GM21360 (cell line): ENCODE measurements around the gene MYOZ2.
"Not testable (repeated sequence)": the region's sequence is repeated elsewhere in the genome, so short reads cannot be mapped to it uniquely, and the experiment has no call there.

ENCODE experiments used
- ATAC-seq: cut with Tn5 transposase; IDR thresholded peaks from one replicate; pipeline ENCODE4 v1.9.1; 2021; ENCODE audit warnings: mild to moderate bottlenecking, moderate library complexity; ENCODE audit not compliant: unreplicated experiment

The MYOZ2 gene

DNA sequence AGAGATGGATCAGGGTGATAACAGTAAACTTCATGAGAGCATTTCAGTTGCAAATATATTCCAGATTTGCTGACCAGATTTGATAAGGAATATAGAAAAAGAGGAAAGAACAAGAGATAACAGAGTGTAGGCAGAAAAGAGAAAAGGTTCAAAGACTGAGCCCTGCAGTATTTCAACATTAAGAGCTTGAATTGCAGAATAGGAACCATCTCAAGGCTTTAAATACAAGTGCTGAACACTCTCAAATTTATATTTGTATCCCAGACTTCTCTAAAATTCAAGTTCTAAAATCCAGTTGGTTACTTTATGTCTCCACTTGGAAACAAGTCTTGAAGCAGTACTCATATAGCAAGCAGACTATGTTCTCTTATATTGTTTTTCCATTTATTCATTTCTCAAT lies 9.7 kb upstream of the MYOZ2 start:
- no peak for ATAC-seq

DNA sequence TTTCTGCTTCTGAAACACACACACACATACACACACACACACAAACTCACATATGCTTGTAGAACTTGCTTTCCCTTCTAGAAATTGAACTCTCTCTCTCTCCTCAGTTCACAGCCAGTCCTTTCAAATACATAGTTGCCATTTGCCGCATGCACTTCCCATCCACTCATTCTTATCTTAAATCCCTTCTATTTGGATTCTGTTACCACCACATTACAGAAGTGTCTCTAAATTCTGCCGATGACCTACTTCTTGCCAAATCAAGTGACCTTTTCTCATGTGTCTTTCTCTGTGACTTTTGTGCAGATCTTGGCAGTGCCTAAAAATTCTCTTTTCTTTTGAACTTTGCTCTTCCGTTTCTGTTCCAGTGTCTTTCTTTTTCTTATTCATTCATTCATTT lies 7.5 kb upstream of the MYOZ2 start:
- ATAC-seq: no peak

DNA sequence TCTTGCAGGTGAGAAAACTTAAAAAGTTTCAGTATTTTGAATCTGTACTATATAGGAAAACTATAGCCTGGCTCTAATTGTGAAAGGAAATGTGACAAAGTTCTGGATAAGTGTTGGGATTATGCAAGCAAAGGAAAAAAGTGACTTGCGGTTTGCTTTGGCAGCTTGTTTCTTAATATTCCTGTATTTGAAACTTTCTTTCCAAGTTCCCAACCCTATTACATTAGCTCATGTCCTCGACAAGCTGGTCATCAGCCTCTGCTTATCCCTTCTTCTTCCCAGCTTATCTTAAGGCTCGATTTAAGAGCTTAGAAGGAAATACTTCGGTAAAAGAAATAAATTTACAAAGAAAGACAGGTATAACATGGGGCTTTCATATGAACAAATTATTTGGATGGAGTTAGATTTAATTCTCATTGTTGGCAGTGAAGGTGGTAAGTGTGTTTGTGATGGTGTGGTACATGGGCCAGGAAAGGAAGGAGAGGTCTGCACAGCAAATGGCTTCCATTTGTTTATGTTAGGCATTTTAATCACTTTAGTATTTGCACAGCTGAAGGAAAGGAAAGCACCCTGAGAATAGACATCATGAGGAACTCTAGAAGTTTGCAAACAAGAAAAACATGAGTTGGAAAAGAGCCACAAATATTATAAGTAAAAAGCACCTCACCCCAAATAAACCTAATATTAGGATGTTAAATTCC lies 5.1 kb upstream of the MYOZ2 start:
- ATAC-seq: no peak

DNA sequence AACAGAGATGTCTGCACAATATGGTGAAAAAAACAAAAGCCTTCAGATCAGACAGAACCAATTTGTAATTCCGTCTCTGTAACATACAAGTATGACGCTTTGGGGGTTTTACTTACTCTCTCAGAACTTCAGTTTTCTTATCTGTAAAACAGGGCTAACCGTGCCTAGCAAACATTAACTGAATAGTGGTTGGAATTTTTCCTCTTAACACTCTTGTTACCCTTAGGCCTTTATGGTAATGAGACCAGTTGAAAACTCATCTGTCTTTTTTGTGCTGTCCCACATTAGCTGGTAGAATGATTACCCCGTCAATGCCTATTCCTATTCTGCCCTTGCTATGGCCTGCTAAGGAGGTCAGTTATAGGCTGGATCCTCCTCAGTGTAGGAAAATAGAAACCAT lies 4.5 kb upstream of the MYOZ2 start:
- ATAC-seq: no peak

DNA sequence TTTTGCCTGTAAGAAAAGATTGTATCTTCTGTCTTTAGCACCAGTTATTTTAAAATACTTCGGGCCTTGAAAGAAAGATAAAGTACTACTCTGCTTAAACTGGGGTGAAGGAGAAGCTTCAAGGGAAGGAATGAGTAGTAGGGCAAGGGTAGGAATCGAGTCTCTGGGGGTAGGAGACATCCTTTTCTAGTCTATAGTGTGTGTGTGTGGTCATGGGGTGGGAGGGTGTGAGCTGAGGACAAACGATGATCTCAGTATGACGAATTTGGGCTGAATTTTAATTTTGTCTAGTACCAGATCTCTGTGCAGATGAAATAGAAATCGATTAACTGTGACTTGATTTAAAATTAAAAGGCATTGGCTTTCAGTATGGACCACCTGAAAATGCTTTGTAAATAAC lies 3.3 kb upstream of the MYOZ2 start:
- no peak for ATAC-seq

DNA sequence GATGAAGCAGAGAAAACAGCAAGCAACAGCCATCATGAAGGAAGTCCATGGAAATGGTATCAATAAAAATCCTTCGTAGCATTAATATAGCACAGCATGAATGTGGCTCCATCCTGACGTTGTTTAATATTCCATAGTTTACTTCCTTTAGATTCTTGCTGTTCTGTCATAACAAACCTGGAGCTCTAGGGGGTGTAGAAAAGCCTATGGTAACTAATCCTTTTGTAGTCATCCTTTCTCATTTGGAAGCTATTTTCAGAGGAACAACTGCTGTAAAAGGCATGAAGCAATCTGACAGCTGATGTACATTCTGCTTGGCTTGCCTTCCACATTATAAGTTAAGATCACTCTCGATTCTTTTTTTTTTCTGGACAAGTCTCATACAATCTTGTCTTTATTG lies 914 bp downstream of the MYOZ2 start:
- no peak for ATAC-seq

DNA sequence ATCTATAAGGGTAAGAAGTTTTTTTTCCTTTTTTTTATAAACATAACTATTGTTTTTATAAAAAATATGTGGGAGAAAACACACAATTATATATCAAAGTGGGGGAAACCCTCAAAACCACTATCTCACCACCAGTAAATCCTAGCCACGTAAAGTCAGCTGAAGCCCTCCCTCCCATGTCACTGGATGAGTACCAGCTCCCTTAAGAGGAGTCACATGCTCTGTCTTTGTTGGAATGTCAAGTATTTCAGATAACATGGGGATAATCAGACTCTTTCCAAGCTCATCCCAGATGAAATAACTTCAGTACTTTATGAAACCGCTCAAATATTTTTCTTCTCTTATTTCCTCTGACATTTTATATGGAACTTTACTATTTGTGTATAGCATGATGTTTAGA lies 2.4 kb downstream of the MYOZ2 start:
- ATAC-seq: no peak

DNA sequence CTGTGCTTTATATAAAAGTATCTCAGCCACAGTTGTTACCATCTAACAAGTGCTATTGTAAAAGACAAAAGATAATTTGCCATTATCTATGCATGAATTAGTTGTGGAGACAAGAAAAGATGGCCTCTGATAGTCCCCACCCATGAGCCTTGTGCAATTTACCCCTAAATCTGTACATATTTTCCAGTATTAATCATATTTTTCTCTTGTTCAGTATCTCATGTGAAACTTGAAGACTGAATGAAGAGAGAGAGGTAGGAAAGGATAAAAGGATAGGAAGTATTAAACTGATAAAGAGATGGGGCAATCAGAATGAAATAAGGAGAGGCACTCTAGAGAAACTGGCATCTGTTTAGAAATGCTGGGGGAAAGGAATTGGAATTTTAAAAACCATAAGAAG lies 3.7 kb downstream of the MYOZ2 start:
- ATAC-seq: no peak

DNA sequence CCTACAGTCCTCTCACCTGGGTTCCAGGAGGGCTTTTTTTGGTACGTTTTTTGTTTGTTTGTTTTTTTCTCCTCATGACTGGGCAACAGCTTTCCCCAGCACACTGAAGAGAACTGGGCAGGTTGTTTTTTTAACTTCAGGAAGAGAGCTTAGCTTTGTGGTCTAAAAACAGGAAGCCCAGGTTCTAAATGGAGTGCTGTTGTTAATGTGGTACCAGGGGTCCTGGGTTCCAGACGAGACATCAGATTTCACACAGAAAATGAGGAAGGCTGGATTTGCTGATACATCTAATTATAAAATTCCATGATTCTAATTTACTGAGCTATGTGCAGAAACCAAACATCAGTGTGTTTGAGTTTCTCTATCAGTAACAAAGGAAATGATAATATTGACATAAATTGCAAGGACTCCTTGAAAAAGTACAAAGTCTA lies 4.2 kb downstream of the MYOZ2 start:
- no peak for ATAC-seq

DNA sequence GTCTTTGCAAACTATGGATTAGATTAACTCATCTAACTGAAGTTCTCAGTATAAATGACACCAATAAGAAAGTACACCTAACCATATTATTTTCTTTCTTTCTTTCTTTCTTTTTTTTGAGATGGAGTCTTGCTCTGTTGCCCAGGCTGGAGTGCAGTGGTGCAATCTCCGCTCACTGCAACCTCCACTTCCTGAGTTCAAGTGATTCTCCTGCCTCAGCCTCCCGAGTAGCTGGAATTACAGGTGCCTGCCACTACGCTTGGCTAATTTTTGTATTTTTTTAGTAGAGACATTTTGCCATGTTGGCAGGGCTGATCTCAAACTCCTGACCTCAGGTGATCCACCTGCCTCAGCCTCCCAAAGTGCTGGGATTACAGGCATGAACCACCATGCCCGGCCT lies 5.7 kb downstream of the MYOZ2 start:
- ATAC-seq: not testable (repeated sequence)

DNA sequence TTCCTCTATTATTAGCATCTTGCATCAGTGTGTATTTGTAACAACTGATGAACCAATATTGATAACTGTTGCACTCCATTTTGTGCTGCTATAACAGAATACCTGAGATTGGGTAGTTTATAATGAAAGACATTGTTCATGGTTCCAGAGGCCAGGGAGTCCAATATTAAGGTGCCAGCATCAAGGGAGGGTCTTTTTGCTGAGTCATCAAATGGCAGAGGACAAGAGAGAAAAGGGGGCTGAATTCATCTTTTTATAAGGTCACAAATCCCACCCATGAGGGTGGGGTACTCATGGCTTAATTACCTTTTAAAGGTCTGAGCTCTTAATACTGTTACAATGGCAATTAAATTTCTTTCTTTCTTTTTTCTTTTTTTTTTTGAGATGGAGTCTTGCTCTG lies 7.2 kb downstream of the MYOZ2 start:
- no peak for ATAC-seq

DNA sequence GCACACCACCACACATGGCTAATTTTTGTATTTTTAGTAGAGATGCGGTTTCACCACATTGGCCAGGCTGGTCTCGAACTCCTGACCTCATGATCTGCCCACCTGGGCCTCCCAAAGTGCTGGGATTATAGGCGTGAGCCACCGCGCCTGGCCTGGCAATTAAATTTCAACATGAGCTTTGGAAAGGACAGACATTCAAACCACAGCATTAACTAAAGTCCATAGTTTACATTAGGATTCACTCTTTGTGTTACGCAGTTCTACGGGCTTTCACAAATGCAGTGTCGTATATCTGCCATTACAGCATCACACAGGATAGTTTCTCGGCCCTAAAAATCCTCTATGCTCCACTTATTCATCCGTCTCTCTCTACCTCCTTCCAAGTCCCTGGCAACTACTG lies 7.7 kb downstream of the MYOZ2 start:
- ATAC-seq: not testable (repeated sequence)

DNA sequence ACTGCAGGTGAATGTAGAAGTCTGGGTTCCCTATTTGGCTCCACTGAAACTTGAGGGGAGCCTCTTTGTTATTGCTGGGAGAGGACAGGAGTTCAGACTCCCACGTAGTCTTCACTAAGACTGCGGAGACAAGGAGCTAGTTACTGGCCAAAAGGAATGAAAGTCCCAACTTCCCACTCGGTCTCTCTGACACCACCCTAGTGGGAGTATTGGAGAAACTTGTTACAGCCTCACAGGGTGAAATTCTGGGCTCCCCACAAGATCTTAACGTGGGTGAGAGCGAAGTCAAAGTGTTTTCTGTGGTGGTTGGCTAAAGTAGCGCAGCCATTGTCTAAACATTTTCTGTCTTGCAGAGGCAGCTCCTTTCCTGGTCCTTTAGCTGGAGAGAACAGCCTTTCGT lies 13.5 kb downstream of the MYOZ2 start:
- ATAC-seq: no peak

DNA sequence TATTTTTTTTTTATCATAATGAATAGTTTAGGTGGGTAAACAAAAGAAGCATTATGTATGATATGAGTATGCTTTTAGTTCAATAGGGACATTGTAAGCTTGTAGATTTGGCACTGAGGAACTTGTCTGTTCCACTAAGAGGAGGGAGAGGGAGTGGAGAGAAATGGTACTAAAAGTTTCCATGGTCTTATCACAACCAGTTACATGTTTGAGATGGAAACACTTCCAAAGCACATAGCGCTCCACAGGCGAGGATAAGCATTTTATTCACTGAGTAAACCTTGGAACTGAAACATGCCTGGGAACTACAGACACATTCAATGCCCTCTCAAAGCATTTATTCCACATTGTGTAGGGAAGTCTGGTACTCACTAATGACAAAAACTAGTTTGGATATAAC lies 15.5 kb downstream of the MYOZ2 start:
- no peak for ATAC-seq

DNA sequence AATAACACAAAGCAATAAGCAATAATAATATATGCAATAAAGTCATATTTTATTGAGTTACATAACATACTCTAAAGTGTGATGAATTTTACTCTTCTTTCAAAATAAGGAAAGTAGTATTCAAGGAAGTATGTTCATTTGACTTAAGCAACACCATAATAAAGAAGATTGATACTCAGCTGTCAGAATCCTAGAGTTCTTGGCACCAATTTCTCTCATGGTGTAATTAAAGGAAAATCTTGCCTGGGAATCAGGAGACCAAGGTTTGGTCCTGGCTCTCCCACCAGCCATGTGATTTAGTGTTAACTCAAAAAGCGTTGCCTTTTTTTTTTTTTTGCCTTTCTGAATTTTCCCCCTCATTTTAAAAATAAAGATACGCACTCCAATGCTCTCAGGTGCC lies 17.1 kb downstream of the MYOZ2 start:
- no peak for ATAC-seq

DNA sequence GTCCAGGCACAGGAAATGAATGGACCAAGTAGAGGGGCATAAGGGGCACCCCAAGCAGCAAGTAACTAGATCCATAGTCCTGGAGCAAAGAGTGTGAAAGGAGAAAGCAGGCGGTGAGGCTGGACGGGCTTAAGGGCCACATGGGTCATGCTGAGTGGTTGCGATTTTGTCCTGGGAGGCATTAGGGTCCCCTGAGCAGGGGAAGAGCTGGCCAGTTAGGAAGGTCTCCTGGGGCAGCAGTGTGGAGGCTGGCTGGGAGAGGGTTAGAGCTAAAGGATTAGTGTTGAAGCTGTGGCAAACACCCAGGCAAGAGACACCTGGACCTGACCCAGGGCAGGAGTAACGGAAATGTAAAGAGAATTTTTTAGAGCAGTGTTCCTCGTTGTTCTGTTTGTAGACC lies 26.5 kb downstream of the MYOZ2 start:
- no peak for ATAC-seq

DNA sequence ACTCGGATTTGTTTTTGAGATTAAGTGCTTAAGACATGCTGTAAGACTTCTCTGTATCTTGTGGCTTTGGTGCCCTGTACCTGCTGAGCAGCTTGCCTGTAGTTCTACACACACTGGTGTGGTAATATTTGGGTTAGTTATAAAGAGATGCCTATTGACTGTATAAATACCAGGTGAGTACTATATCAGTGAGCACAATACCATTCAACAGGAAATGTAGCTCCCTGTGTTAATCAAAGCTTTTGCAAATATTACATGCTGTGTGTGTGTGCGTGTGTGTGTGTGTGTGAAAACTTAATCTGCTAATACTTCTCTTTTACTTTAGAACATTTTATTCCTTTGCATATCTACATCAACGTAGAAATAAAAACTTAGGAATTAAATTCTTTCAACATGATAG lies 30.1 kb downstream of the MYOZ2 start:
- no peak for ATAC-seq

DNA sequence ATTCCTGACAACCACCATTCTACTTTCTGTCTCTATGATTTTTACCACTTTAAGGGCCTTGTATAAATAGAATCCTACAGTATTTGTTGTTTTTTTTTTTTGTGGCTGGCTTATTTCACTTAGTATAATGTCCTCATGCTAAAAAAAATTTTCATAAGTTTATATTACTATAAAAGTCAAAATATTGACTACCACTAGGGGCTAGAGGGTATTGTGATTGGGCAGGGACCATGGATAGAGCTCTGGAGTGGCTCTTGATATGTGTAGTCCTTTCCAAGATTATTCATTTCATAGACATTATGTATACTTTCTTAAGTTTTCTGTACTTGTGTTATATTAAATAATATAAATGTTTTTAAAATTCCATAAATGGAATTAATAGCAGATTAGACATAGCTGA lies 34.6 kb downstream of the MYOZ2 start:
- no peak for ATAC-seq

DNA sequence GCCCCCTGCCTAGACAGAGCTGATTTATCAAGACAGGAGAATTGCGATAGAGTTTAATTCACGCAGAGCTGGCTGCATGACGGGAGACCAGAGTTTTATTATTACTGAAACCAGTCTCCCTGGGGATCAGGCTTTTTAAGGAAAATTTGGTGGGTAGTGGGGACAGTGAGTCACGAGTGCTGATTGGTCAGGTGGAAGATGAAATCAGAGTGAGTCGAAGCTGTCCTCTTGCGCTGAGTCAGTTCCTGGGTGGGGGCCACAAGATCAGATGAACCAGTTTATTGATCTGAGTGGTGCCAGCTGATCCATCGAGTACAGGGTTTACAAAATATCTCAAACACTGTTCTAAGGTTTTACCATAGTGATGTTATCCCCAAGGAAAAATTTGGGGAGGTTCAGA lies 36.6 kb downstream of the MYOZ2 start:
- ATAC-seq: no peak

DNA sequence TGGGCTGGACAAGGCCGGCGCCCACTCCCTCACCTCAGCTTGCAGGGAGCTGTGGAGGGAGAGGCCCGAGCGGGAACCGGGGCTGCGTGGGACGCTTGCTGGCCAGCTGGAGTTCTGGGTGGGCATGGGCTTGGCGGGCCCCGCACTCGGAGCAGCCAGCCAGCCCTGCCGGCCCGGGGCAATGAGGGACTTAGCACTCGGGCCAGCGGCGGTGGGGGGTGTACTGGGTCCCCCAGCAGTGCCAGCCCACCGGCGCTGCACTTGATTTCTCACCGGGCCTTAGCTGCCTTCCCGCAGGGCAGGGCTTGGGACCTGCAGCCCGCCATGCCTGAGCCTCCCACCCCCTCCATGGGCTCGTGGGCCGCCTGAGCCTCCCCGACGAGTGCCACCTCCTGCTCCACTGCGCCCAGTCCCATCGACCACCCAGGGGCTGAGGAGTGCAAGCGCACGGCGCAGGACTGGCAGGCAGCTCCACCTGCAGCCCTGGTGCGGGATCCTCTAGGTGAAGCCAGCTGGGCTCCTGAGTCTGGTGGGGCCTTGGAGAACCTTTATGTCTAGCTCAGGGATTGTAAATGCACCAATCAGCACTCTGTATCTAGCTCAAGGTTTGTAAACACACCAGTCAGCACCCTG lies 38.2 kb downstream of the MYOZ2 start:
- not testable (repeated sequence) for ATAC-seq

DNA sequence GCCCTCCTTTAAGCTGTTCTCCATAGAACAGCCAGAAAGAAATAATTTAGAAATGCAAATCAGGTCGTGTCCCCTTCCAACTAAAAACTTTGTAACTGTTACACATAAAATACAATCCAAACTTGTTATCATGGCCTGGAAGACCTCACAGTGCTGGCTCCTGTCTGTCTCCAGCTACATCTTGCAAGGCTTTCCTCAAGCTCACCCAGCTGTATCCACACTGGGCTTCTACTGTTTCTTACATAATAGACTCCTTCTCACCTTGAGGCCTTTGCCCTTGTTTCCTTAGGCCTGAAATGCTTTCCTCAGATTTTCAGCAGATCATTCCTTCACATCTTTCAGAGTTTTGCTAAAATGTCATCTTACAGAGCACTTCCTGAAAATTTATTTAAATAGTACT lies 43.4 kb downstream of the MYOZ2 start:
- no peak for ATAC-seq

DNA sequence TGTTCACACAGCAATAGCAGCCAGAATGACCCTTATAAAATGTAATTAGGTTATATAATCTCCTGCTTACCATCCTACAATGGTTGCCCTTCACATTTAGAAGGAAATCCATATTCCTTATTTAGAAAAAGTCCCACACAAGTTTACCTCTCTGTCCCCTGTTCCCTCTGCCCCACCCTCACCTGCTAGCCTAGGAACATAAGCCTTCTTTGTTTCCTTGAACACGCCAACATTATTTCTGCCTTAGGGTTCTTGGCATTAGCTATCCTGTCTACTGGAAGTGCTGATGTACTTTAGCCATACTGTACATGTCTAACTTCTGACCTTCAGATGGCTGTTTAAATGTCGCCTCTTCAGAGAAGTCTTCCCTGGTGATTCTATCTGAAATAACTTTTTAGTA lies 48.5 kb downstream of the MYOZ2 start:
- no peak for ATAC-seq

DNA sequence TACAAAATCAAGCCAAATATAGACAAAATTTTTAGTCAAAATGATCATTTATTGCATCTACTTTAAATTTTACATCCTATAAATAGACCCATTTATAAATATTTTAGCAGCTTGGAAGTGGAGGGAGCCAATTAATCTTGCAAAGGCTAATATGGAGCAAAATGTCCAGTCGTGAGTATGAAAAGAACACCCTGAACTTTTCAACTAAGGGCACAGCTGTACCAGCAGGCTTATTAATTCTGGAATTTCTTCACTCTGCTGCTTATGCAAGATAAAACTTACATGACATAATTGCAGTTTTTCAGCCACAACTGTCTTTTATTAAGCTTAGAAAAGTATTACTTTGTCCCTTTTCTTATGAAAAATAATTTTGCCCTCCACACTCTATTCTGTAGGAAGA lies 54.0 kb downstream of the MYOZ2 start:
- ATAC-seq: no peak
